Ammon's horn (tissue), 1 donor: ENCODE data around the gene CCSAP.

ENCODE experiments used
- DNase-seq: peaks from one replicate; pipeline ENCODE4 v3.0.0-alpha.2; 2016; ENCODE audit warnings: low spot score

The CCSAP gene

GRCh38 chr1:229286099-229286766, 56.6 kb downstream of the CCSAP start:
- no peak for DNase-seq

GRCh38 chr1:229285440-229285839, 57.4 kb downstream of the CCSAP start:
- no peak for DNase-seq

DNA sequence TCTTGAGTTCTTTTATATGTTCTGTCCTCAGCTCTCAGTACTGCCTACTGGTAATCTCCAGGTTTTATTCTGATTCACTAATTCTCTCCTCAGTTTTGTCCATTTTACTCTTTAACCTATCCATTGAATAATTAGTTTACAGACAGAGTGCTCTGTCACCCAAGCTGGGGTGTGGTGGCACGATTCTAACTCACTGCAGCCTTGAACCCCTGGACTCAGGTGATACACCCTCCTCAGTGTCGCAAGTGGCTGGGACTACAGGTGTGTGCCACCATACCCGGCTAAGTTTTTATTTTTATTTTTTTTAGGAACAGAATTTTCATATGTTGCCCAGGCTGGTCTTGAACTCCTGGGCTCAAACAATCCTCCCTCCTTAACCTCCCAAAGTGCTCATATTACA, 58.0 kb downstream of the CCSAP start:
- no peak for DNase-seq

DNA sequence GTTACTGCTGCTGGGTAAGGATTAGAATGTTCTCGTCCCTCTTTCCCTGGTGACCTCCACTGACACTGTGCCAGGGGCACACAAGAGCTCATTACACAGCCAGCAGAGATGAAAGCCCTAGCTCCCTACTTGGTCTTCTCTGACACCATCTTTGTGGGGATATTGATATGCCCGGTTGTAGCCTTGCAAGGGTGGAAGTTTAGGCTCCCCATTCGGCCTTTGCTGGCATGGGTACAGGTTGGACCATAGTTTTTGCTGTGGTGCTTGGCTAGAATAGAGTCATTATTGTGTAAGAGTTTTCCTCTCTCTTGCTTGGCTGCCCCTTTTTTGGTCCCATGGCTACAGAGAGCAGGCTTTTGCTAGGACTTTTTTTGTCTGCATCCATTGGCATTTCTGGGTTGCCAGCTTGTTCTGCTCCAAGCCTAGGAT, 59.6 kb downstream of the CCSAP start:
- DNase-seq: peak; percentile 56

DNA sequence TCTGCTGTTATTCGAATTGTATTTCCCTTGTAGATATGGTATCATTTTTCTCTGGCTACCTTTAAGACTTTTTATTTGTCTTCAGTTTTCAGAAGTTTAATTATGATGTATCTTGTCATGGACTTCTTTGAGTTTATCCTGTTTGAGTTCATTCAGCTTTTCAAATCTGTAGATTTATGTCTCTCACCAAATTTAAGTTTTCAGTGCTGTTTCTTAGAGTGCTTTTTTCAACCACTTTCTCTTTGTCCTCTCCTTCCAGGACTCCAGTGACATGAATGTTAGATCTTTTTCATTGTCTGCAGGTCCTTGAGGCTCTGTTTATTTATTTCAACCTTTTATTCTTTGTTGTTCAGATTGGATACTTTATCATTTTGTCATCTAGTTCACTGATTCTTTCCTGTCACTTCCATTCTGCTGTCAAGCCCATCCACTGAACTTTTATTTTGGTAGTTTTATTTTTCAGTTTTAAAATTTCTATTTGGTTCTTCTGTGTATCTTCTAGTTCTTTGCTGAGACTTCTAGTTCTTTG, 60.5 kb downstream of the CCSAP start:
- no peak for DNase-seq

DNA sequence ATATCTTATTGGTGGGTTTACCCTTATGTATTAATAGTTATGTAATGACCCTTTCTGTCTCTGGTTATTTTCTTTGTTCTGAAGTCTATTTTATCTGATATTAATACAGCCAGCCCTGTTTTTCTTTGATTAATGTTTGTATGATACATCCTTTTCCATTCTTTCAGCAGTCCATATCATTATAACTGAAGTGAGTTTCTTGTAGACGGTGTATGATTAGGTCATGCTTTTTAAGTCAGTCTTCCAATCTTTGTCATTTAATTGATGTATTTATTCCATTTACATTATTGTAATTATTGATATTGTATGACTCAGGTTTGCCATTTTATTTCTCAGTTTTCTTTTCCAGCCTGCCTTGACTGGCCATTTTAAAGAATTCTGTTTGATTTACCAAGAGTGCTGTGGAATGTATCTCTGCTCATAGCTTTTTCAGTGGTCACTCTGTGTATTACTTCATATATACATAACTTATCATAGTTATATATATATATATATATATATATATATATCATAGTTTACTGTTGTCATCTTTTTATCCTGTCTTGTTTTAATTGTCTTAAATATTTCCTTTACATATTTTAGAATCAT, 61.4 kb downstream of the CCSAP start:
- DNase-seq: no peak

- no peak for DNase-seq
These were observed 61.9 kb downstream of the CCSAP start for GRCh38 chr1:229280921-229281320.

DNA sequence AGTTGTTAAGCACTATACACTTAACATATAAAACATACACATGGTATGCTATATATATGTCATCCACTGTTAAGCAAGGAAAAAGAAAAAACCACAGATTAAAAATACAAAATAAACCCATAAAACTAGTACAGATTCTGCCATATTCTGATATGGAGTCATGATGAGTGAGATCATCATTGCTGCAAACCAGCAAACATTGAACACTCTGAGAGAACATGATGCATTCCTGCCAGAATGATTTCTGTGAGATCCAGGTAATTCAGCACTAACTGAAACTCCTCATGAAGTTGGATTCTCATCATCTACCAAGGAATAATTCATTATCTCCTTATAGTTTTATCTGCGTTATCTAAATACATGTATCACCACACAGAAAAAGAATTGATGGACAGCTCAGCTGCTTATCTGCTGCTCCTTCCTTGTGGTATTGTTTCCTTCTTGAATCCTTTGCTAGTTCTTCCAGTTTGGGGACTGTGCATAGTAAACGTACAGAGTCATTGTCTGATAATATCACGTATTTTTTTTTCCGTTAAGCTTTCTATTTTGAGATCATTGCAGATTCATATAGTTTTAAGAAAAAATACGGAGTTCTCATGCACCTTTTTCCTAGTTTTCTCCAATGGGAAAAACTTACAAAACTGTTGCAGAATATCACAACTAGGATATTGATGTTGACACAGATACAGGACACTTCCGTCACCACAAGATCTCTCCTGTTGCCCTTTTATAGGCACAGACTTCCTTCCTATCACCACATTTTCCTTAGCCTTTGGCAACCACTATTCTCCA, 62.6 kb downstream of the CCSAP start:
- no peak for DNase-seq

DNA sequence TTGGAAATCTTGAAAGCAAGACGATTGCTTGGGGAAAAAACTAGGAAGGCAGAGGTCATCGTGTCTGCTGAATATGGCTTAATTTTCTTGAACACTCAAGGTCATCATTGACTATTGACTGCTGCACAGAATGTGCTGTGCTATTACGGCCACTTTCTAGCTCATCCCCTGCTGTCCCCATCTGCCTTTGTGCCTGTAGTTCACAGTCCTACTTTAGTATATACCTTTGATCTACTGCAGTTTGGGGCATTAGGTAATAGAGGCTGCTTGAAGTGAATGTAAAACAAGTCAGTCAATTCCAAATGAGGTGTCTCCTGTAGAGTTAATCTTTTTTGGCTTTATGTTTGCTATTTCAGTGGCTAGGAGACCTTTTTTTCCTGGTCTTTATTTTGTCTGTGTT, 63.6 kb downstream of the CCSAP start:
- DNase-seq: no peak

DNA sequence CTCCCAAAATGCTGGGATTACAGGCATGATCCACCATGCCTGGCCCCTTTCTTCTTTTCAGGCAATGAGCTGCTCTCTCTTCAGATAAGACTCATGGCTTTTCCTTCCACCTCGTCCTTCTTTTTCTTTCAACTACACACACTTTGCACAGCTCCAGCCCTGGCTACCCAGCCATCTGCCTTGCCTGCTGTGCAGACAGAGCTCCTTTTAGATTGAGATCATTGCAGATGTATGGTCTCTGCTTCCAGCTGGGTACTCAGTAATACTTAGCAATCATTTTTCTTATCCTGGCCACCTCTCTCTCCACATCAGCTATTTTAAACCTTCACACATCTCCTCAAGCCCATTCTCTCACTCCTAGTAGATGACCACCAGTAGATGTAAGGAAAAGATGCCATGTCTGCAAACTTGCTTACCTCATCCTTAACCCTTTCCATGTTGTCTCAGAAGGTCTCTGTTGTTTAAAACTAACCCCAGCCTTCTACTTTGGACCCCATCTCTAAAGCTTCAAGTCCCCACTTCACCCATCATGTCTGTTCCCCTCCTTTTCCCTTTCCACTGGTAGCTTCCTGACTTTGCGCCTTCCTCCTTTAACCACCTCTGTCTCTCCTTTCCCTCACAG, 64.6 kb downstream of the CCSAP start:
- DNase-seq: no peak

DNA sequence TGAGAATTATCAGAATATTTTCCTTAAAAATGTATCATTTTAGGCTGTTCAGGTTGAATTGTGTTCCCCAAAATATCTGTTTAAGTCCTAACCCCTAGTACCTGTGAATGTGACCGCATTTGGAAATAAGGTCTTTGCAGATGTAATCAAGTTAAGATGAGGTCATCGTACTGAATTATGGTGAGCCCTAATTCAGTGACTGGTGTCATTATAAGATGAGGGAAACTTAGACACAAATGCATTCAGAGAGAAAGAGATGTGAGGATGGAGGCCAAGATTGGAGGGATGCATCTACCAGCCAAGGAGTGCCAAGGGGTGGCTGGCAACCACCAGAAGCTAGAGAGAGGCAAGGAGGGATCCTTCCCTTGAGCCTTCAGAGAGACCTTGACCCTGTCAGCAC, 67.8 kb downstream of the CCSAP start:
- no peak for DNase-seq

- no peak for DNase-seq
These were observed 69.2 kb downstream of the CCSAP start for GRCh38 chr1:229273507-229274232.

GRCh38 chr1:229272164-229273158, 70.4 kb downstream of the CCSAP start:
- peak; percentile 54 for DNase-seq

DNA sequence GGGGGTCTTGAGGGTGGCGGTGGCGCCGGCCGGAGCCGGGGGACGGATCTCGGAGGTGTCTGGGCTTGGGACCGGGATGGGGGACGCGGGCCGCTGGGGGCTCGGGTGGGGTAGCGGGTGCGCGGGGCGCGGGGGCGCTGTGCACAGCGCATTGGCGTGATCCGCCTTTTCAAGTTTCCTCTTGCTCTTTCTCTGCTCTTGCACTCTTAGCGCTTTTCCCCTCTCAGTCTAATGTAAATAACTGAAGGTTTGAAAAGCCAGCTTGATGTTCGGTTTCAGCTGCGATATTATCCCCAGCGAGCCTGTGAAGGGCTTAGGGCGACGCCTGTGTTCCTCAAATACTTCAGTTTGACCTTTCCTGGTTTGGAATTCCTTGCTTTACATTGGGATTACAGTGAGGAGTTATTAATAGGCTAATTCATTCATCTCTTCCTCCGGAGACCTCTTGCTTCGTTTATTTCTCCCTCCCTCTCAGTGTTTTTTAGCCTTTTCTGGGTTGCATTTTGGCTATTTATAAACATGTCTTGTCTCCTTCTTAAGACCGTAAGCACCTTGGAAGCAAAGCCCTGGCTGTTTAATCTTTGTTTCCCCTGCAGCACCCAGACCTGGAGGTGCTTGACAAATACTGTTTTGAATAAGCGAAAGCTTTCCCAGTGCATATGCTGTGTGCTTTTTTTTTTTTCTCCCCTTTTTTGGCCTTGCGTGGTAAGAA, 71.2 kb downstream of the CCSAP start:
- DNase-seq: peak; percentile 63
